HepG2 (cell line): Measurements from ENCODE around the gene CES5A. TPM values are rescaled to one million over a fixed set of nuclear protein-coding genes. Genes with fewer than 3 reads are reported as not detected.

Experiments used
- ATAC-seq: fragments of 200-7000 bp; cut with Tn5 transposase; 3 replicates; pipeline ENCODE4 v1.9.1; 2020; ENCODE audit warnings: mild to moderate bottlenecking, moderate library complexity
- BruUV-seq: library from RNA; stranded (reverse); fragments of 400-500 nt; replicated peaks from 2 replicates; lab custom pipeline; 2021; lab: Mats Ljungman, UMichigan
- CTCF ChIA-PET: fragments of 300-600 bp; formaldehyde crosslinking; extraction: SDS; loops from one replicate; lab custom pipeline; 2021; ENCODE audit warnings: low total read pairs, inconsistent platforms, low intra/inter-chr PET ratio; lab: Yijun Ruan, JAX
- POLR2A ChIA-PET: fragments of 350-600 bp; sonication (Branson Sonifier 250); formaldehyde crosslinking; loops from one replicate; lab custom pipeline; 2020; ENCODE audit warnings: antibody characterized with exemption, inconsistent platforms; lab: Yijun Ruan, JAX
- DNase-seq: peaks from one replicate; pipeline ENCODE4 v3.0.0-alpha.2; 2015; ENCODE audit warnings: low spot score
- FAIRE-seq: peaks from 3 replicates; lab custom pipeline; 2011; peaks lifted over from hg19 to GRCh38; lab: Jason Lieb, UNC
- H2AFZ ChIP-seq: one replicate; pipeline ENCODE4 v1.6.1; 2011; ENCODE audit warnings: low read length, inconsistent platforms
- H3K27ac ChIP-seq: fragments of 300-600 bp; 3 replicates; pipeline ENCODE4 v1.8.0; 2011; ENCODE audit warnings: mixed run types, mild to moderate bottlenecking, mixed read lengths, low read length, inconsistent platforms; ENCODE audit not compliant: insufficient read depth; ENCODE audit errors: extremely low read length
- H3K27me3 ChIP-seq, 2 experiments: fragments of 200-600 bp in 1 of 2; 2 replicates in 1 of 2; 3 replicates in 1 of 2; pipeline versions ENCODE4 v1.6.0 to v1.8.0; 2011; ENCODE audit warnings: low read length in 2 of 2, mild to moderate bottlenecking in 2 of 2, moderate library complexity in 2 of 2, inconsistent platforms in 1 of 2; ENCODE audit not compliant: insufficient read depth in 2 of 2, control insufficient read depth in 1 of 2
- H3K36me3 ChIP-seq, 2 experiments: fragments of 200-600 bp in 1 of 2; replicated peaks in 1 of 2; 2 replicates in 1 of 2; 3 replicates in 1 of 2; pipeline versions ENCODE4 v1.5.1 to v1.8.0; 2011; ENCODE audit warnings: low read length in 2 of 2, inconsistent platforms in 1 of 2; ENCODE audit not compliant: insufficient read depth in 2 of 2, control insufficient read depth in 1 of 2
- H3K4me1 ChIP-seq: 2 replicates; pipeline ENCODE4 v1.5.1; 2012; ENCODE audit warnings: low read length, inconsistent platforms; ENCODE audit not compliant: insufficient read depth
- H3K4me2 ChIP-seq: 2 replicates; pipeline ENCODE4 v1.6.0; 2011; ENCODE audit warnings: low read depth, low read length, inconsistent platforms
- H3K4me3 ChIP-seq, 3 experiments: fragments of 200-600 bp in 1 of 3; sonication (generic), shearing (Covaris generic) in 1 of 3; replicated peaks in 1 of 3; 2 replicates each; pipeline ENCODE4 v1.5.1; 2011 to 2016; ENCODE audit warnings: low read length in 3 of 3, inconsistent platforms in 2 of 3, low read depth in 2 of 3, mild to moderate bottlenecking in 2 of 3, control low read depth in 1 of 3, mixed read lengths in 1 of 3; ENCODE audit not compliant: insufficient read depth in 1 of 3
- H3K79me2 ChIP-seq: one replicate; pipeline ENCODE4 v1.6.1; 2011; ENCODE audit warnings: low read length, inconsistent platforms; ENCODE audit not compliant: insufficient read depth
- H3K9ac ChIP-seq: 2 replicates; pipeline ENCODE4 v1.6.0; 2011; ENCODE audit warnings: mild to moderate bottlenecking, low read depth, low read length, inconsistent platforms; ENCODE audit not compliant: insufficient read depth
- H3K9me3 ChIP-seq: 2 replicates; pipeline ENCODE4 v1.5.1; 2012; ENCODE audit warnings: mild to moderate bottlenecking, low read length
- H4K20me1 ChIP-seq: 2 replicates; pipeline ENCODE4 v1.6.0; 2011; ENCODE audit warnings: inconsistent platforms, mild to moderate bottlenecking, low read length, moderate library complexity; ENCODE audit not compliant: insufficient read depth
- ATF1 ChIP-seq: IDR thresholded peaks from 2 replicates; pipeline ENCODE4 v1.6.1; 2016; ENCODE audit warnings: mild to moderate bottlenecking, control low read depth
- CBX5 ChIP-seq: sonication (generic); formaldehyde crosslinking; IDR thresholded peaks from 2 replicates; pipeline ENCODE4 v1.4.0; 2020; ENCODE audit warnings: missing genetic modification reagents, borderline replicate concordance
- DBP ChIP-seq: sonication (generic); formaldehyde crosslinking; IDR thresholded peaks from 2 replicates; pipeline ENCODE4 v1.4.0; 2020; ENCODE audit warnings: missing genetic modification reagents; ENCODE audit errors: not compliant biosample characterization
- HNF4A ChIP-seq: sonication (generic); formaldehyde crosslinking; IDR thresholded peaks from 2 replicates; pipeline ENCODE4 v1.4.0; 2020; ENCODE audit warnings: missing genetic modification reagents
- MED1 ChIP-seq: sonication (generic); formaldehyde crosslinking; IDR thresholded peaks from 2 replicates; pipeline ENCODE4 v1.4.0; 2020; ENCODE audit warnings: missing genetic modification reagents
- MIXL1 ChIP-seq: IDR thresholded peaks from 2 replicates; pipeline ENCODE4 v1.6.1; 2016
- NR2F1 ChIP-seq, 2 experiments: fragments of 450-650 bp in 1 of 2; formaldehyde crosslinking in 1 of 2; IDR thresholded peaks; 2 replicates each; pipeline versions ENCODE4 v1.5.0 to v1.6.1; 2016 to 2020; ENCODE audit warnings: mild to moderate bottlenecking in 1 of 2, missing compliant biosample characterization in 1 of 2, missing genetic modification reagents in 1 of 2, moderate library complexity in 1 of 2
- PLSCR1 ChIP-seq: sonication (generic); formaldehyde crosslinking; IDR thresholded peaks from 2 replicates; pipeline ENCODE4 v1.5.0; 2020; ENCODE audit warnings: missing genetic modification reagents, mild to moderate bottlenecking, borderline replicate concordance
- RNF2 ChIP-seq: fragments of 450-650 bp; conservative IDR thresholded peaks from 2 replicates; pipeline ENCODE4 v1.6.1; 2016; ENCODE audit warnings: low read depth
- SIX4 ChIP-seq: sonication (generic); formaldehyde crosslinking; IDR thresholded peaks from 2 replicates; pipeline ENCODE4 v1.4.0; 2020; ENCODE audit warnings: missing genetic modification reagents
- SMC3 ChIP-seq: IDR thresholded peaks from 2 replicates; pipeline ENCODE4 v1.6.1; 2011; ENCODE audit warnings: low read length, improper control_type of control experiment
- SP140L ChIP-seq: sonication (generic); formaldehyde crosslinking; IDR thresholded peaks from 2 replicates; pipeline ENCODE4 v1.4.0; 2020; ENCODE audit warnings: missing genetic modification reagents, borderline replicate concordance
- SYNCRIP ChIP-seq: fragments of 200-400 bp; formaldehyde crosslinking; IDR thresholded peaks from 2 replicates; pipeline ENCODE4 v1.6.1; 2018; ENCODE audit warnings: mild to moderate bottlenecking, low read depth, low read length; ENCODE audit not compliant: insufficient read depth
- ZKSCAN8 ChIP-seq: IDR thresholded peaks from 2 replicates; pipeline ENCODE4 v1.6.1; 2016; ENCODE audit warnings: borderline replicate concordance, missing genetic modification reagents, missing compliant biosample characterization
- ZNF331 ChIP-seq: sonication (generic); formaldehyde crosslinking; IDR thresholded peaks from 2 replicates; pipeline ENCODE4 v1.4.0; 2020; ENCODE audit warnings: missing genetic modification reagents
- ZNF788 ChIP-seq: sonication (generic); formaldehyde crosslinking; IDR thresholded peaks from 2 replicates; pipeline ENCODE4 v1.5.0; 2020; ENCODE audit warnings: mild to moderate bottlenecking, missing genetic modification reagents, borderline replicate concordance
- ZNF891 ChIP-seq: sonication (generic); formaldehyde crosslinking; IDR thresholded peaks from 2 replicates; pipeline ENCODE4 v1.5.0; 2020; ENCODE audit warnings: mild to moderate bottlenecking, missing genetic modification reagents
- ZXDC ChIP-seq: sonication (generic); formaldehyde crosslinking; IDR thresholded peaks from 2 replicates; pipeline ENCODE4 v1.5.0; 2020; ENCODE audit warnings: mild to moderate bottlenecking, missing genetic modification reagents
- WGBS: methylation state at CpG from one replicate; pipeline ENCODE4 v1.1.6; 2017; ENCODE audit warnings: low lambda C conversion rate; 5-methylcytosine and 5-hydroxymethylcytosine counted together
- in situ Hi-C: cut with HindIII; loops from 2 replicates; pipeline ENCODE4 v1.10.0; 2017; ENCODE audit warnings: low pct_unique_long_range_greater_than_20kb; ENCODE audit not compliant: extremely low pct_ligation_motif_present
- intact Hi-C: fragments of 100-400 bp; cut with micrococcal nuclease; formaldehyde crosslinking; loops from one replicate; pipeline ENCODE4 v1.10.0; 2022; ENCODE audit not compliant: unreplicated experiment
- polyA plus RNA-seq, 8 experiments: library from polyadenylated mRNA; depleted of rRNA in 3 of 8; stranded (reverse) in 7 of 8; unstranded in 1 of 8; fragments of >200 nt; fragmentation: Illumina TruSeq in 4 of 8; extraction: Trizol in 4 of 8; gene quantifications; 2 replicates each; pipeline versions ENCODE4 v1.2.1 to v1.2.3, GENCODE V29; 2011 to 2016; ENCODE audit warnings: low read depth in 4 of 8, missing spikeins in 1 of 8, mixed read lengths in 1 of 8; ENCODE audit not compliant: insufficient read depth in 1 of 8
- total RNA-seq, 5 experiments: library from RNA; depleted of rRNA; stranded (reverse); fragments of >200 nt; fragmentation: Illumina TruSeq; extraction: Trizol; gene quantifications; 2 replicates each; pipeline ENCODE4 v1.2.3, GENCODE V29; 2016; ENCODE audit warnings: low read depth in 1 of 5

Gene CES5A
- total and polyA plus RNA-seq, 2 of the 13 experiments (the other 11 are each of a cell fraction or from before 2014, with no cell fraction given) = not detected

- no peak for TF ChIP-seq PLSCR1
- TF ChIP-seq MIXL1 (CRISPR knock-in tag) = no peak
- TF ChIP-seq ZNF891 (CRISPR knock-in tag) = no peak
Measured at GRCh38 chr16:55834049-55834448, 41.1 kb downstream of the CES5A start (continued).

GRCh38 chr16:55832773-55833691, 42.1 kb downstream of the CES5A start, which contains the start of gene CES1:
TSS of gene CES1 (minus strand) at chr16:55833096. CDS start at chr16:55833055, 41 bp downstream.
- Histone ChIP-seq H3K79me2 (no peaks in the 10 kb centered on the region), H3K9ac (peak within 1 kb of the TSS; percentile 68), H3K4me2 (peak within 1 kb of the TSS; percentile 83), H3K9me3 (no peaks in the 10 kb centered on the region), H3K27me3 (no peaks in the 10 kb centered on the region), H3K36me3 (peaks cover 0 to 8% of the 10 kb centered on the region in 2 experiments; a peak in 2 of 5 replicates), H3K4me1 (peaks cover 54% of the 10 kb centered on the region), H3K4me3 (peak within 1 kb of the TSS; percentile 69 to 77 (median 74)), H4K20me1 (no peaks in the 10 kb centered on the region), H3K27ac (peak within 1 kb of the TSS; percentile 80), H2AFZ (no peak within 1 kb of the TSS)
- 7% methylated on average over 11 of the region's 30 CpGs for WGBS
- ChIA-PET CTCF (interaction anchor here (0.8 kb wide), 1 partner anchor 121 kb away, joined by 3 read pairs; no protein-coding TSS in a partner anchor), POLR2A (interaction anchor here (0.6 to 1.8 kb wide), 4 partner anchors 9 to 145 kb away, joined by 3 to 6 read pairs (median 4); no protein-coding TSS in a partner anchor)
- in situ Hi-C loops = loop anchor here (5.0 kb wide), 1 partner anchor 71 kb away; no protein-coding TSS in a partner anchor
- intact Hi-C loops = loop anchor here (2.0 kb wide), 1 partner anchor 72 kb away; no protein-coding TSS in a partner anchor
- ATAC-seq (peak; percentile 92), DNase-seq (peak; percentile 94), FAIRE-seq (peak; percentile 100)
- BruUV-seq = no TSS peak
- TF ChIP-seq ZNF331 (CRISPR knock-in tag) = peak; percentile 74
- TF ChIP-seq SIX4 = 0 out of 2 replicates have a peak, but pooled peaks have one; percentile 28
- TF ChIP-seq MED1 (CRISPR knock-in tag) = peak; percentile 82
- peak; percentile 50 for TF ChIP-seq ZNF788 (CRISPR knock-in tag)
- TF ChIP-seq ZKSCAN8 (CRISPR knock-in tag) = no peak; the same call in 1 of the 2 replicates
- peak; percentile 37 to 65; a peak in 2 of 4 replicates for TF ChIP-seq NR2F1 (CRISPR knock-in tag; IDR thresholded peaks at IDR 0.05)
- TF ChIP-seq CBX5 = peak; percentile 41; the same call in 1 of the 2 replicates
- TF ChIP-seq SYNCRIP = no peak
- peak; percentile 94 for TF ChIP-seq HNF4A (CRISPR knock-in tag)
- no peak for TF ChIP-seq DBP (CRISPR knock-in tag)
- peak; percentile 8; the same call in 1 of the 2 replicates for TF ChIP-seq SMC3
- TF ChIP-seq RNF2 = no peak; the same call in 1 of the 2 replicates
- peak; percentile 6; the same call in 1 of the 2 replicates for TF ChIP-seq ZXDC (CRISPR knock-in tag)
- TF ChIP-seq ATF1 (CRISPR knock-in tag) = peak; percentile 36; the same call in 1 of the 2 replicates
- no peak for TF ChIP-seq SP140L (CRISPR knock-in tag)
